Transverse colon (tissue), 4 donors: Measurements from ENCODE around the gene DDB1. TPM values are rescaled to one million over a fixed set of nuclear protein-coding genes. Genes with fewer than 3 reads are reported as not detected.
"Not testable (repeated sequence)": the region's sequence is repeated elsewhere in the genome, so short reads cannot be mapped to it uniquely, and the experiment has no call there.

Experiments used
- DNase-seq: peaks from one replicate; pipeline ENCODE4 v3.0.0-alpha.2; 2019
- H3K27ac ChIP-seq, 4 donors: fragments of 200-600 bp; sonication (generic); 2 replicates each; pipeline ENCODE4 v1.5.1; 2016 to 2018; ENCODE audit warnings: inconsistent platforms in 4 of 4
- H3K27me3 ChIP-seq: fragments of 200-600 bp; sonication (generic); 2 replicates; pipeline ENCODE4 v1.5.1; 2017; ENCODE audit warnings: inconsistent platforms
- H3K36me3 ChIP-seq, 4 donors: fragments of 200-600 bp; sonication (generic); 2 replicates each; pipeline ENCODE4 v1.5.1; 2017 to 2019; ENCODE audit warnings: inconsistent platforms in 4 of 4
- H3K4me1 ChIP-seq, 4 donors: fragments of 200-600 bp; sonication (generic); 2 replicates each; pipeline ENCODE4 v1.5.1; 2017 to 2020; ENCODE audit warnings: inconsistent platforms in 4 of 4
- H3K4me3 ChIP-seq, 4 donors: fragments of 200-600 bp; sonication (generic); 1 replicate in 1 of 4; 2 replicates in 3 of 4; pipeline versions ENCODE4 v1.5.1 to v1.6.1; 2017 to 2019; ENCODE audit warnings: inconsistent platforms in 4 of 4
- H3K9me3 ChIP-seq, 2 donors: fragments of 200-600 bp; sonication (generic); 2 replicates each; pipeline ENCODE4 v1.5.1; 2017 to 2019; ENCODE audit warnings: inconsistent platforms in 2 of 2
- EP300 ChIP-seq: sonication (generic); formaldehyde crosslinking; IDR thresholded peaks from one replicate; pipeline ENCODE4 v1.6.1; 2017; ENCODE audit warnings: antibody characterized with exemption, low read depth
- POLR2A ChIP-seq: fragments of 450-650 bp; IDR thresholded peaks from one replicate; pipeline ENCODE4 v1.6.1; 2016; ENCODE audit warnings: antibody characterized with exemption, mild to moderate bottlenecking, moderate library complexity
- POLR2AphosphoS5 ChIP-seq, 3 donors: sonication (generic); formaldehyde crosslinking; IDR thresholded peaks; one replicate each; pipeline ENCODE4 v1.6.1; 2016; ENCODE audit warnings: antibody characterized with exemption in 3 of 3
- WGBS, 2 donors: methylation state at CpG; one replicate each; pipeline ENCODE4 v1.1.5; 2018; ENCODE audit warnings: low coverage in 1 of 2; 5-methylcytosine and 5-hydroxymethylcytosine counted together
- in situ Hi-C, 4 donors: fragments of 200-750 bp; cut with MboI; loops; one replicate each; pipeline versions ENCODE4 v1.15.0 to v1.15.1; 2017; ENCODE audit warnings: low sequenced_read_pairs in 3 of 4, low pct_ligation_motif_present in 1 of 4, low pct_unique_long_range_greater_than_20kb in 1 of 4
- intact Hi-C: fragments of 100-400 bp; cut with DNase I; formaldehyde crosslinking; loops from one replicate; pipeline ENCODE4 v1.15.1; 2023; ENCODE audit warnings: low total_unique reads
- total RNA-seq, 4 donors: library from RNA; depleted of rRNA; stranded (reverse); fragments of >200 nt; gene quantifications; one replicate each; pipeline ENCODE4 v1.1.0, GENCODE V29; 2016
- TF ChIP-seq, protein P1 (sequence below), 5 experiments: fragments of 200-600 bp in 3 of 5; fragments of 450-650 bp in 2 of 5; sonication (generic) in 3 of 5; IDR thresholded peaks; 1 replicate in 2 of 5; 2 replicates in 3 of 5; pipeline ENCODE4 v1.5.1; 2016 to 2017; ENCODE audit warnings: antibody characterized with exemption in 5 of 5, inconsistent platforms in 3 of 5, mild to moderate bottlenecking in 2 of 5, moderate library complexity in 1 of 5

Gene DDB1
- total RNA-seq, 4 donors from 2014 or later: 105 to 127 (median 123) TPM

DNA sequence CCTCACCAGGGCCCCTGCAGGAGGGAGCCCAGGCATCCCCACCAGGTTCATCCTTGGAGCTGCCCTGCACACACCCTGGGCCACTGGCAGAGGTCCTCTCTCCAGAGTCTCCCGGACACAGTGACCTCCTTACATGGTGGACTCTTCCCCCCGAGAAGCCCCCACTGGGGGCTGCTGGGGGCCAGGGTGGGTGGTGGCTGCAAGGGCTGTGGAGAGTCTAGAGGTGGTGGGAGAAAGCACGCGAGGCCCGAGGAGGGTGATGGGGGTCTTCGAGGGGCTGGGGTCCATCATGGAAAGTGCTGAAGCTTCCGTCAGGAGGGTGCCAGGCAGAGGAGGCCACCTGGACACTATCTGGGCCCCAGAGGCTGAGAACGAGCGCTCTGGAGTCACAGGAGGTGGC lies 74.4 kb downstream of the DDB1 start:
- Histone ChIP-seq H3K9me3 (no peaks in the 10 kb centered on the region), H3K36me3 (no peaks in the 10 kb centered on the region), H3K27me3 (no peaks in the 10 kb centered on the region), H3K4me1 (no peaks in the 10 kb centered on the region), H3K27ac (no peak overlapping the region), H3K4me3 (no peak overlapping the region)
- DNase-seq: no peak
- TF ChIP-seq POLR2A: no peak
- no peak for TF ChIP-seq POLR2AphosphoS5 (IDR thresholded peaks at IDR 0.05)
- no peak for TF ChIP-seq EP300
- TF ChIP-seq, protein P1, sequence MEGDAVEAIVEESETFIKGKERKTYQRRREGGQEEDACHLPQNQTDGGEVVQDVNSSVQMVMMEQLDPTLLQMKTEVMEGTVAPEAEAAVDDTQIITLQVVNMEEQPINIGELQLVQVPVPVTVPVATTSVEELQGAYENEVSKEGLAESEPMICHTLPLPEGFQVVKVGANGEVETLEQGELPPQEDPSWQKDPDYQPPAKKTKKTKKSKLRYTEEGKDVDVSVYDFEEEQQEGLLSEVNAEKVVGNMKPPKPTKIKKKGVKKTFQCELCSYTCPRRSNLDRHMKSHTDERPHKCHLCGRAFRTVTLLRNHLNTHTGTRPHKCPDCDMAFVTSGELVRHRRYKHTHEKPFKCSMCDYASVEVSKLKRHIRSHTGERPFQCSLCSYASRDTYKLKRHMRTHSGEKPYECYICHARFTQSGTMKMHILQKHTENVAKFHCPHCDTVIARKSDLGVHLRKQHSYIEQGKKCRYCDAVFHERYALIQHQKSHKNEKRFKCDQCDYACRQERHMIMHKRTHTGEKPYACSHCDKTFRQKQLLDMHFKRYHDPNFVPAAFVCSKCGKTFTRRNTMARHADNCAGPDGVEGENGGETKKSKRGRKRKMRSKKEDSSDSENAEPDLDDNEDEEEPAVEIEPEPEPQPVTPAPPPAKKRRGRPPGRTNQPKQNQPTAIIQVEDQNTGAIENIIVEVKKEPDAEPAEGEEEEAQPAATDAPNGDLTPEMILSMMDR (IDR thresholded peaks at IDR 0.05): no peak
- 77 to 81% methylated on average over 9 of the region's 9 CpGs for WGBS, 2 donors
- intact Hi-C loops (no loop called here), in situ Hi-C loops (loop anchor here in 1 of 4 donors (25.0 kb wide), 1 partner anchor 129 kb away; the partner anchor contains the start of gene TMEM216)

DNA sequence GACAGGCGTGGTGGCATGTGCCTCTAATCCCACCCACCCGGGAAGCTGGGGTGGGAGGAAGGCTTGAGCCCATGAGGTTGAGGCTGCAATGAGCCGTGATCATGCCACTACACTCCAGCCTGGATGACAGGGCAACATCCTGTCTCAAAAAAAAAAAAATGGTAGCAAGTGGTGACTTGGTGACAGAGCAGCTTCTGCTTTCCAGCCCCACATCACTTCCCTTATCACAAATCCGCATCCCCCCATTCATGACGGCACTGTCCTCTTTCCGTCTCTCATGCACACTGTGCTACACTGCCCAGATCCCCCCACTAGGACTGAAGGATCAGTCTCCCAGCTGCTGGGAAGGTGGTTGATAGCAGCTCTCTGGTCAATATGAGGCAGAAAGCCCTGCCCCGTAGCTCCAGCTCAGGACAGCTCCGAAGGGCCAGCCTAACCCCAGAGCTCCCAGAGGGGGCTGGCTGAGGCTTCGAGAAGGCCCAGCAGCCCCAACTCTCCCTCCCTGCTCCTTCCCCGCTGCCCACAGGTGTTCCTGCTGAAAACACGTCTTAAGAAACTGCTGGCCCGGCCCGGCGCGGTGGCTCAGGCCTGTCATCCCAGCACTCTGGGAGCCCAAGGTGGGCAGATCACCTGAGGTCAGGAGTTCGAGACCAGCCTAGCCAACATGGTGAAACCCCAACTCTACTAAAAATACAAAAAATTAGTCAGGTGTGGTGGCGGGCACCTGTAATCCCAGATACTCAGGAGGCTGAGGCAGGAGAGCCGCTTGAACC lies 76.0 kb downstream of the DDB1 start:
- 91 to 92% methylated on average over 2 to 18 of the region's 18 CpGs for WGBS, 2 donors
- in situ Hi-C loops (loop anchor here in 1 of 4 donors (25.0 kb wide), 1 partner anchor 130 kb away; the partner anchor contains the start of gene TMEM216), intact Hi-C loops (no loop called here)
- no peaks in the 10 kb centered on the region for H3K4me1 ChIP-seq
- TF ChIP-seq POLR2A: no peak
- TF ChIP-seq, protein P1 (IDR thresholded peaks at IDR 0.05): no peak
- TF ChIP-seq EP300: no peak
- TF ChIP-seq POLR2AphosphoS5 (IDR thresholded peaks at IDR 0.05): no peak
- H3K36me3 ChIP-seq: no peaks in the 10 kb centered on the region
- no peak overlapping the region for H3K27ac ChIP-seq
- no peak overlapping the region for H3K4me3 ChIP-seq
- no peaks in the 10 kb centered on the region for H3K27me3 ChIP-seq
- H3K9me3 ChIP-seq: no peaks in the 10 kb centered on the region
- no peak for DNase-seq

DNA sequence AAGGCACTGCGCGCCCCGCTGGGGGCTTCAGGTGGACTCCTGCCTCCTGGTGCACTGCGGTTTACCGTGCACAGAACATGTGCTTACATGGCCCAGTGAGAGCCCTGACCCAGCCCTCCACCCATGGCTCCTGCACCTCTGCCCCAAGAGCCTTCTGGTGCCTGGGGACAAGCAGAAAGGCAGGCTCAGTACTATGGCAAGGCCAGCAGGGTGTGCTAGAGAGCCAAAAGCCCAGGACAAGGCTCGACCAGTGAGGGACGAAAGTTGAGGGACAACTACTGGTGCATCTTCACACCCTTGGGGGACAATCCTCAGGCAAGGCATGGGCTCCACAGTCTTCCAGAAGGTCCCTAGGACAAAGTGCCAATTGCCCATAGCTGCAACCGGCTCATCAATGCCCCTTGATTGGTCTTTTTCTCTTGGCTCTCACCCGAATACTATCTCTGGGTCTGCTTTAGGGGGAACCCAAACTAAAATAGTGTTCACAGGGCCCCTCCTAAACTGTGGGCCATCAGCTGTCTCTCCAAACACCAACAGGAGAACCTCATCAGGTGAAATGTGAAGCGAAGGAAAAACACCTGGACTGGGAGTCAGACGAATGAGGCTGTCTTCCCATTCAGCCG lies 78.4 kb downstream of the DDB1 start:
- in situ Hi-C loops (loop anchor here in 1 of 4 donors (25.0 kb wide), 1 partner anchor 133 kb away; the partner anchor contains the start of gene TMEM216), intact Hi-C loops (no loop called here)
- TF ChIP-seq EP300: no peak
- TF ChIP-seq, protein P1 (IDR thresholded peaks at IDR 0.05): peak; percentile 65 to 87 (median 84)
- Histone ChIP-seq H3K27ac (no peak overlapping the region), H3K36me3 (no peaks in the 10 kb centered on the region), H3K27me3 (no peaks in the 10 kb centered on the region), H3K4me1 (no peaks in the 10 kb centered on the region), H3K4me3 (no peak overlapping the region), H3K9me3 (no peaks in the 10 kb centered on the region)
- peak; percentile 70 for DNase-seq
- 58% methylated on average over 12 of the region's 12 CpGs; no CpG with 5 or more reads in 1 of the 2 donors for WGBS, 2 donors

DNA sequence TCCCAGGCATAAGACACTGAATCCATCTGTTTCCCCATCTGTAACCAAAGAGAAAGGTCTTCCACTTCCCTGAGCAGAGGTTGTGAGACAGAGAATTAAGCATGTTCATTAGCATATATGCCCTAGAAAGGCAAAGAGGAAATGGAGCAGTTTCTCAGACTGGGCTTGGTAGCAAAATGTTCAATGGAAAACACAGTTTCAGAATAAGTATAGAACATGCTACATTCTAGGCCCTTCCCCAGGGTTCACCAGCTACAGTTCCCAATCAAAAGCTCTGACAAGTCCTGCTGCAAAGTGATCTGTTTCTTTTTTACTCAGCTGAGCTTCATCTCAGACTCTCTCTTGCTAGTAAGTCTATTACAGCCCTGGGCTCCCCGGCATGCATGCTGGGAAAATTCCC lies 80.6 kb downstream of the DDB1 start:
- in situ Hi-C loops: loop anchor here in 1 of 4 donors (25.0 kb wide), 1 partner anchor 135 kb away; the partner anchor contains the start of gene TMEM216
- 13% methylated on average over 1 of the region's 1 CpG; no CpG with 5 or more reads in 1 of the 2 donors for WGBS, 2 donors
- H3K36me3 ChIP-seq, intact Hi-C loops, H3K9me3 ChIP-seq, DNase-seq, H3K27me3 ChIP-seq, H3K27ac ChIP-seq, H3K4me1 ChIP-seq, H3K4me3 ChIP-seq: not testable (repeated sequence)

DNA sequence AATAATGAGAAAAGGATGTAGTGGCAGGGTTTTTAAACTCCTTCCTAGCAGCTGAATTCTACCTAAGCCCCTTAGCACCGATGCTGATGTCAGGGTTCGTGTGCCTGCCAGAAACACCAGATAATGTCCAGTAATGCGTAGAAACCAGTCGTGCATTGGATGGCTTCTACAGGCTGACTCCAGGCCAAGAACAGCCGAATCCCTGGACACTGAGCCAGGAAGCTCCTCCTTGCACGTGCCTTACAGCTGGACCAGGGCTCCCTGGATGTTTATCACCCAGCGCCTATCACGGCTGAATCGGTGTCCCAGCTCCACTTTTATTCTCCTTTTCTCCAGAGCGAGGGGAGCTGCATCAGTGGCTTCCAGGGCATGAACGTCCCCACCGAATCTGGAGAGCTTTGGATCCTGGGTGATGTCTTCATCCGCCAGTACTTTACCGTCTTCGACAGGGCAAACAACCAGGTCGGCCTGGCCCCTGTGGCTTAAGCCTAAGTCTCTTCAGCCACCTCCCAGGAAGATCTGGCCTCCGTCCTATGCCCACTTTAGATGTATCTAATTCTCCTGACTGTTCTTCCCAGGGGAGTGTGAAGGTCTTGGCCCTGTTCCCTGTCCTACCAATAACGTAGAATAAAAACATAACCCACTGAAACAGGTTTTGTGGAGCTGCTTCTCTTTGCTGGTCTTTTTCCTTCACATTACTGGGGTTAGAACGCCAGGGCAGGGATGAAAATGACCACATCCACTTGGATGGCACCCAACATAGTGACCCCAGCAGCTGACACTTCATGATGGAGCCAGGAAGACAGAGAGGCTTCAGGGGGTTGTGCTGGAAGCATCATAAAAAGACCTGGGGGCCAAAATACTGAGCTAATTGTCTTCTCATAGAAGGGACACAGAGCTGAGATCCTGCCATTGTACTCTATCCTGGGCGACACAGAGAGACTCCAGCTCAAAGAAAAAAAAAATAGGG lies 81.8 kb downstream of the DDB1 start:
- H3K27me3 ChIP-seq, intact Hi-C loops, DNase-seq, H3K4me1 ChIP-seq, H3K27ac ChIP-seq, H3K9me3 ChIP-seq, H3K36me3 ChIP-seq, H3K4me3 ChIP-seq: not testable (repeated sequence)
- in situ Hi-C loops: loop anchor here in 1 of 4 donors (25.0 kb wide), 1 partner anchor 136 kb away; the partner anchor contains the start of gene TMEM216
- 83 to 92% methylated on average over 7 to 20 of the region's 20 CpGs for WGBS, 2 donors
